ENCODE data around the gene CDYL2. TPM values are rescaled to one million over a fixed set of nuclear protein-coding genes. Genes with fewer than 3 reads are reported as not detected.

CDYL2 gene
- total RNA-seq, 2 donors from 2014 or later, result 9.9 to 12.8 TPM

- H3K27ac ChIP-seq (ENCODE audit: low read depth, low read length), result no peak overlapping the region
- no peak for TF ChIP-seq CTCF (conservative IDR thresholded peaks at IDR 0.05)
- H3K9me3 Mint-ChIP-seq, result no peaks in the 10 kb centered on the region
- no peak overlapping the region for H3K4me3 Mint-ChIP-seq
- DNase-seq, result no peak
- no peaks in the 10 kb centered on the region for H3K9me3 ChIP-seq (ENCODE audit: control insufficient read depth, low read length)
- no peaks in the 10 kb centered on the region for H3K27me3 ChIP-seq (ENCODE audit: control insufficient read depth, insufficient read depth, low read length, poor library complexity, severe bottlenecking)
- no peak overlapping the region for H3K27ac Mint-ChIP-seq
- H3K4me1 ChIP-seq (ENCODE audit: control insufficient read depth, insufficient read depth, low read length), result no peaks in the 10 kb centered on the region
- WGBS, 2 experiments (ENCODE audit: insufficient coverage in 1 of 2, insufficient read length in 1 of 2), result 91 to 92% methylated on average over 7 of the region's 7 CpGs
- no peaks in the 10 kb centered on the region for H3K36me3 ChIP-seq (ENCODE audit: control insufficient read depth, insufficient read depth, low read length)
- H3K4me3 ChIP-seq (ENCODE audit: low read length), result no peak overlapping the region
- peaks cover 2% of the 10 kb centered on the region for H3K27me3 Mint-ChIP-seq (ENCODE audit: insufficient read depth)
- H3K9ac ChIP-seq (ENCODE audit: extremely low read depth, low read length, poor library complexity, severe bottlenecking), result no peak overlapping the region
- H3K4me1 Mint-ChIP-seq, result peaks cover 4% of the 10 kb centered on the region
- no peaks in the 10 kb centered on the region for H3K36me3 Mint-ChIP-seq (ENCODE audit: low read depth)
Observed at GRCh38 chr16:80564394-80564793, 240.0 kb downstream of the CDYL2 start.

GRCh38 chr16:80563066-80563465 is 241.3 kb downstream of the CDYL2 start:
- H3K4me3 ChIP-seq (ENCODE audit: low read length), result no peak overlapping the region
- peaks cover 4% of the 10 kb centered on the region for H3K4me1 Mint-ChIP-seq
- DNase-seq, result no peak
- peaks cover 2% of the 10 kb centered on the region for H3K27me3 Mint-ChIP-seq (ENCODE audit: insufficient read depth)
- no peak overlapping the region for H3K27ac ChIP-seq (ENCODE audit: low read depth, low read length)
- no peaks in the 10 kb centered on the region for H3K27me3 ChIP-seq (ENCODE audit: control insufficient read depth, insufficient read depth, low read length, poor library complexity, severe bottlenecking)
- no peak overlapping the region for H3K4me3 Mint-ChIP-seq
- no peaks in the 10 kb centered on the region for H3K9me3 ChIP-seq (ENCODE audit: control insufficient read depth, low read length)
- H3K36me3 Mint-ChIP-seq (ENCODE audit: low read depth), result no peaks in the 10 kb centered on the region
- 89 to 92% methylated on average over 2 to 3 of the region's 3 CpGs for WGBS, 2 experiments (ENCODE audit: insufficient coverage in 1 of 2, insufficient read length in 1 of 2)
- H3K9me3 Mint-ChIP-seq, result no peaks in the 10 kb centered on the region
- no peak for TF ChIP-seq CTCF (conservative IDR thresholded peaks at IDR 0.05)
- H3K4me1 ChIP-seq (ENCODE audit: control insufficient read depth, insufficient read depth, low read length), result no peaks in the 10 kb centered on the region
- no peak overlapping the region for H3K9ac ChIP-seq (ENCODE audit: extremely low read depth, low read length, poor library complexity, severe bottlenecking)
- no peaks in the 10 kb centered on the region for H3K36me3 ChIP-seq (ENCODE audit: control insufficient read depth, insufficient read depth, low read length)
- no peak overlapping the region for H3K27ac Mint-ChIP-seq

GRCh38 chr16:80559369-80559768 is 245.0 kb downstream of the CDYL2 start:
- Histone ChIP-seq H3K4me3 (ENCODE audit: low read length) (no peak overlapping the region), H3K27me3 (ENCODE audit: control insufficient read depth, insufficient read depth, low read length, poor library complexity, severe bottlenecking) (peaks cover 18% of the 10 kb centered on the region), H3K9ac (ENCODE audit: extremely low read depth, low read length, poor library complexity, severe bottlenecking) (no peak overlapping the region), H3K27ac (ENCODE audit: low read depth, low read length) (no peak overlapping the region), H3K9me3 (ENCODE audit: control insufficient read depth, low read length) (no peaks in the 10 kb centered on the region), H3K4me1 (ENCODE audit: control insufficient read depth, insufficient read depth, low read length) (no peaks in the 10 kb centered on the region), H3K36me3 (ENCODE audit: control insufficient read depth, insufficient read depth, low read length) (no peaks in the 10 kb centered on the region)
- no peak overlapping the region for H3K27ac Mint-ChIP-seq
- TF ChIP-seq CTCF (conservative IDR thresholded peaks at IDR 0.05), result no peak
- H3K27me3 Mint-ChIP-seq (ENCODE audit: insufficient read depth), result peaks cover 2% of the 10 kb centered on the region
- 67 to 68% methylated on average over 3 to 4 of the region's 4 CpGs for WGBS, 2 experiments (ENCODE audit: insufficient coverage in 1 of 2, insufficient read length in 1 of 2)
- no peaks in the 10 kb centered on the region for H3K9me3 Mint-ChIP-seq
- peaks cover 4% of the 10 kb centered on the region for H3K4me1 Mint-ChIP-seq
- no peaks in the 10 kb centered on the region for H3K36me3 Mint-ChIP-seq (ENCODE audit: low read depth)
- H3K4me3 Mint-ChIP-seq, result no peak overlapping the region
- no peak for DNase-seq

Measured in endodermal cell (in vitro differentiated cells).